H9 (cell line): Measurements from ENCODE around the gene CCDC182. TPM values are rescaled to one million over a fixed set of nuclear protein-coding genes. Genes with fewer than 3 reads are reported as not detected.

Experiments used
- DNase-seq: peaks from one replicate; pipeline ENCODE4 v3.0.0-alpha.2; 2017
- H2AFZ ChIP-seq: one replicate; pipeline ENCODE4 v1.6.1; 2013; ENCODE audit warnings: mild to moderate bottlenecking, low read length, control low read depth, moderate library complexity
- H2AK5ac ChIP-seq: 2 replicates; pipeline ENCODE4 v1.6.1; 2013; ENCODE audit warnings: low read length, control low read depth, mixed read lengths; ENCODE audit not compliant: insufficient read length
- H2BK120ac ChIP-seq: one replicate; pipeline ENCODE4 v1.6.1; 2013; ENCODE audit warnings: low read depth, mild to moderate bottlenecking, low read length, control low read depth, inconsistent platforms; ENCODE audit not compliant: poor library complexity, severe bottlenecking
- H2BK12ac ChIP-seq: 2 replicates; pipeline ENCODE4 v1.6.1; 2013; ENCODE audit warnings: low read length, control low read depth, mixed read lengths, low read depth; ENCODE audit not compliant: insufficient read length
- H2BK15ac ChIP-seq: 2 replicates; pipeline ENCODE4 v1.6.1; 2013; ENCODE audit warnings: low read depth, low read length, control low read depth
- H2BK20ac ChIP-seq: one replicate; pipeline ENCODE4 v1.6.1; 2013; ENCODE audit warnings: low read depth, mild to moderate bottlenecking, low read length, control low read depth, inconsistent platforms; ENCODE audit not compliant: poor library complexity, severe bottlenecking
- H2BK5ac ChIP-seq: 2 replicates; pipeline ENCODE4 v1.6.1; 2013; ENCODE audit warnings: low read length, control low read depth, mixed read lengths; ENCODE audit not compliant: insufficient read length
- H3K14ac ChIP-seq: 2 replicates; pipeline ENCODE4 v1.6.1; 2013; ENCODE audit warnings: low read length, control low read depth; ENCODE audit not compliant: insufficient read depth
- H3K18ac ChIP-seq: 2 replicates; pipeline ENCODE4 v1.6.1; 2013; ENCODE audit warnings: low read depth, mild to moderate bottlenecking, mixed read lengths, low read length, control low read depth; ENCODE audit not compliant: insufficient read length
- H3K23ac ChIP-seq: 2 replicates; pipeline ENCODE4 v1.6.1; 2013; ENCODE audit warnings: low read length, control low read depth, mixed read lengths, low read depth; ENCODE audit not compliant: insufficient read length
- H3K23me2 ChIP-seq: 2 replicates; pipeline ENCODE4 v1.6.1; 2013; ENCODE audit warnings: low read depth, mild to moderate bottlenecking, mixed read lengths, low read length, control low read depth; ENCODE audit not compliant: insufficient read length, poor library complexity, severe bottlenecking
- H3K27ac ChIP-seq: 2 replicates; pipeline ENCODE4 v1.5.1; 2013; ENCODE audit warnings: low read length, control low read depth, mixed read lengths, low read depth; ENCODE audit not compliant: insufficient read length
- H3K27me3 ChIP-seq: 2 replicates; pipeline ENCODE4 v1.6.1; 2013; ENCODE audit warnings: low read length, control low read depth, inconsistent platforms; ENCODE audit not compliant: insufficient read depth
- H3K4ac ChIP-seq: 2 replicates; pipeline ENCODE4 v1.6.1; 2013; ENCODE audit warnings: low read depth, mild to moderate bottlenecking, control low read depth, inconsistent platforms, low read length, moderate library complexity
- H3K4me1 ChIP-seq: 2 replicates; pipeline ENCODE4 v1.6.1; 2013; ENCODE audit warnings: low read length, control low read depth, inconsistent platforms; ENCODE audit not compliant: insufficient read depth
- H3K4me2 ChIP-seq: 2 replicates; pipeline ENCODE4 v1.6.1; 2013; ENCODE audit warnings: low read length, control low read depth, mixed read lengths; ENCODE audit not compliant: insufficient read length, insufficient read depth
- H3K56ac ChIP-seq: 2 replicates; pipeline ENCODE4 v1.6.1; 2013; ENCODE audit warnings: low read depth, mild to moderate bottlenecking, mixed read lengths, low read length, control low read depth; ENCODE audit not compliant: insufficient read length
- H3K79me1 ChIP-seq: 2 replicates; pipeline ENCODE4 v1.6.1; 2013; ENCODE audit warnings: low read depth, mild to moderate bottlenecking, moderate library complexity, low read length, control low read depth, inconsistent platforms; ENCODE audit not compliant: insufficient read depth, poor library complexity, severe bottlenecking
- H3K79me2 ChIP-seq: 2 replicates; pipeline ENCODE4 v1.6.1; 2013; ENCODE audit warnings: low read length, control low read depth, inconsistent platforms; ENCODE audit not compliant: insufficient read depth
- H3K9ac ChIP-seq: 2 replicates; pipeline ENCODE4 v1.6.1; 2013; ENCODE audit warnings: low read length, control low read depth, mixed read lengths; ENCODE audit not compliant: insufficient read length; ENCODE audit errors: extremely low read depth
- H3K9me3 ChIP-seq: one replicate; pipeline ENCODE4 v1.6.1; 2013; ENCODE audit warnings: low read depth, low read length, inconsistent platforms; ENCODE audit not compliant: control insufficient read depth
- H3T11ph ChIP-seq: one replicate; pipeline ENCODE4 v1.6.1; 2013; ENCODE audit warnings: mild to moderate bottlenecking, low read length, control low read depth, inconsistent platforms
- H4K20me1 ChIP-seq: one replicate; pipeline ENCODE4 v1.6.1; 2013; ENCODE audit not compliant: control insufficient read depth, insufficient read length, insufficient read depth
- H4K5ac ChIP-seq: 2 replicates; pipeline ENCODE4 v1.6.1; 2013; ENCODE audit warnings: low read depth, mild to moderate bottlenecking, mixed read lengths, low read length, control low read depth; ENCODE audit not compliant: insufficient read length
- H4K8ac ChIP-seq: replicated peaks from 2 replicates; pipeline ENCODE4 v1.6.1; 2013; ENCODE audit warnings: low read length, control low read depth, mixed read lengths, low read depth; ENCODE audit not compliant: insufficient read length
- H4K91ac ChIP-seq: 2 replicates; pipeline ENCODE4 v1.6.1; 2013; ENCODE audit warnings: low read depth, mild to moderate bottlenecking, moderate library complexity, mixed read lengths, low read length, control low read depth; ENCODE audit not compliant: insufficient read length
- H3K27ac Mint-ChIP-seq, 3 experiments: 2 replicates in 2 of 3; 3 replicates in 1 of 3; pipeline ENCODE4 v1.8.0; 2020 to 2021; ENCODE audit warnings: mixed read lengths in 3 of 3, mild to moderate bottlenecking in 1 of 3, moderate library complexity in 1 of 3
- H3K27me3 Mint-ChIP-seq: 2 replicates; pipeline ENCODE4 v1.8.0; 2021; ENCODE audit warnings: low read depth, mild to moderate bottlenecking, moderate library complexity, mixed read lengths
- H3K36me3 Mint-ChIP-seq, 3 experiments: 2 replicates in 2 of 3; 3 replicates in 1 of 3; pipeline ENCODE4 v1.8.0; 2020 to 2021; ENCODE audit warnings: low read depth in 3 of 3, mixed read lengths in 3 of 3; ENCODE audit not compliant: insufficient read depth in 1 of 3
- H3K4me1 Mint-ChIP-seq, 2 experiments: 2 replicates each; pipeline ENCODE4 v1.8.0; 2020; ENCODE audit warnings: mixed read lengths in 2 of 2
- H3K4me3 Mint-ChIP-seq, 2 experiments: 2 replicates in 1 of 2; 3 replicates in 1 of 2; pipeline ENCODE4 v1.8.0; 2020 to 2021; ENCODE audit warnings: mild to moderate bottlenecking in 2 of 2, mixed read lengths in 2 of 2, moderate library complexity in 1 of 2
- H3K9me3 Mint-ChIP-seq, 2 experiments: 2 replicates in 1 of 2; 3 replicates in 1 of 2; pipeline ENCODE4 v1.8.0; 2020; ENCODE audit warnings: mild to moderate bottlenecking in 2 of 2, mixed read lengths in 2 of 2, moderate library complexity in 1 of 2
- WGBS: extraction: QIAGEN DNeasy Blood & Tissue Kit; methylation state at CpG from one replicate; pipeline ENCODE4 v1.1.7; 2013; ENCODE audit warnings: missing lambda C conversion rate, low lambda C conversion rate, mixed read lengths; ENCODE audit not compliant: insufficient read length; ENCODE audit errors: extremely low coverage; 5-methylcytosine and 5-hydroxymethylcytosine counted together
- total RNA-seq: library from RNA; stranded (reverse); gene quantifications from 2 replicates; pipeline ENCODE4 v1.2.1, GENCODE V29; 2021
- TF ChIP-seq, protein P1 (sequence below): fragments of 200-600 bp; sonication (generic); conservative IDR thresholded peaks from 3 replicates; pipeline ENCODE4 v1.8.0; 2021; ENCODE audit warnings: antibody characterized with exemption, mild to moderate bottlenecking

Gene CCDC182
- total RNA-seq, 1 experiment from 2014 or later: not detected

DNA sequence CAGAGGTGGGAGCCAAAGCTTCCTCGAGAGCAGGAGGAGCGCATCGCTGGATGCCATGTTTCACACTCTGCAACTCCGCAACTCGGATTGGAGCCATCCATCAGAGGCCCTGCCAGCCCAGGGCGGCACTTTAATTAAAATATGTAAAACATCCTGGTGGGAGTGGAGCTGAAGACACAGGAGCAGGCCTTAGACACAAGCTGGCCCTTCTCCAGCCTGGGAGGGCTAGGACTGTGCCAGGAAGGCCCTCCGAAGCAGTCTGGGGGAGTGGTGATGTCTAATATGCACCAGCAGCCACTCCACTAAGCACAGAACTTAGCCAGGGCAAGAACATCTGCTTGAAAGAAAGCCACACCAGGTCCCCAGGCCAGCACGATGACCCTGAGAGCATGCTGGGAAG is 5.8 kb upstream of the CCDC182 start:
- Histone ChIP-seq H3K27me3 (no peaks in the 10 kb centered on the region), H3T11ph (no peak overlapping the region), H2BK12ac (no peak overlapping the region), H2AFZ (no peak overlapping the region), H4K20me1 (no peaks in the 10 kb centered on the region), H2BK5ac (no peak overlapping the region), H3K27ac (no peak overlapping the region), H3K9ac (no peak overlapping the region), H3K9me3 (no peaks in the 10 kb centered on the region), H4K91ac (no peak overlapping the region), H2BK120ac (no peak overlapping the region), H3K79me2 (no peaks in the 10 kb centered on the region), H4K8ac (no peak overlapping the region), H3K4ac (no peak overlapping the region), H2BK15ac (no peak overlapping the region), H4K5ac (no peak overlapping the region), H3K18ac (no peak overlapping the region), H2AK5ac (no peak overlapping the region), H3K4me1 (no peaks in the 10 kb centered on the region), H3K79me1 (no peaks in the 10 kb centered on the region), H3K56ac (no peak overlapping the region), H3K14ac (0 out of 2 replicates have a peak overlapping the region, but pooled peaks have one; percentile 30), H2BK20ac (no peak overlapping the region), H3K23me2 (no peaks in the 10 kb centered on the region), H3K4me2 (no peak overlapping the region), H3K23ac (no peak overlapping the region)
- peaks cover 6% of the 10 kb centered on the region; the same call in 1 of the 2 replicates for H3K27me3 Mint-ChIP-seq
- no peak overlapping the region for H3K27ac Mint-ChIP-seq
- WGBS: no CpG with 5 or more reads among the region's 8 CpGs
- no peak overlapping the region for H3K4me3 Mint-ChIP-seq
- peaks cover 6 to 11% of the 10 kb centered on the region in 2 experiments; a peak in 3 of 4 replicates for H3K4me1 Mint-ChIP-seq
- H3K9me3 Mint-ChIP-seq: no peaks in the 10 kb centered on the region
- H3K36me3 Mint-ChIP-seq: no peaks in the 10 kb centered on the region
- DNase-seq: no peak
- TF ChIP-seq, protein P1, sequence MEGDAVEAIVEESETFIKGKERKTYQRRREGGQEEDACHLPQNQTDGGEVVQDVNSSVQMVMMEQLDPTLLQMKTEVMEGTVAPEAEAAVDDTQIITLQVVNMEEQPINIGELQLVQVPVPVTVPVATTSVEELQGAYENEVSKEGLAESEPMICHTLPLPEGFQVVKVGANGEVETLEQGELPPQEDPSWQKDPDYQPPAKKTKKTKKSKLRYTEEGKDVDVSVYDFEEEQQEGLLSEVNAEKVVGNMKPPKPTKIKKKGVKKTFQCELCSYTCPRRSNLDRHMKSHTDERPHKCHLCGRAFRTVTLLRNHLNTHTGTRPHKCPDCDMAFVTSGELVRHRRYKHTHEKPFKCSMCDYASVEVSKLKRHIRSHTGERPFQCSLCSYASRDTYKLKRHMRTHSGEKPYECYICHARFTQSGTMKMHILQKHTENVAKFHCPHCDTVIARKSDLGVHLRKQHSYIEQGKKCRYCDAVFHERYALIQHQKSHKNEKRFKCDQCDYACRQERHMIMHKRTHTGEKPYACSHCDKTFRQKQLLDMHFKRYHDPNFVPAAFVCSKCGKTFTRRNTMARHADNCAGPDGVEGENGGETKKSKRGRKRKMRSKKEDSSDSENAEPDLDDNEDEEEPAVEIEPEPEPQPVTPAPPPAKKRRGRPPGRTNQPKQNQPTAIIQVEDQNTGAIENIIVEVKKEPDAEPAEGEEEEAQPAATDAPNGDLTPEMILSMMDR: no peak
